Breast epithelium (tissue), 4 donors: Measurements from ENCODE around the gene SDCCAG8. TPM values are rescaled to one million over a fixed set of nuclear protein-coding genes. Genes with fewer than 3 reads are reported as not detected.

Experiments
- DNase-seq, 2 donors: peaks; one replicate each; pipeline ENCODE4 v3.0.0-alpha.2; 2019; ENCODE audit warnings: low spot score in 2 of 2
- H3K27ac ChIP-seq, 2 donors: fragments of 200-600 bp; sonication (generic) in 1 of 2; one replicate each; pipeline ENCODE4 v1.5.1; 2016 to 2019; ENCODE audit warnings: mild to moderate bottlenecking in 1 of 2
- H3K27me3 ChIP-seq, 2 donors: fragments of 200-600 bp; sonication (generic) in 1 of 2; one replicate each; pipeline versions ENCODE4 v1.5.1 to v1.6.0; 2017 to 2019; ENCODE audit warnings: control low read depth in 1 of 2, mild to moderate bottlenecking in 1 of 2
- H3K36me3 ChIP-seq: fragments of 200-600 bp; one replicate; pipeline ENCODE4 v1.5.1; 2019
- H3K4me1 ChIP-seq, 2 donors: fragments of 200-600 bp; sonication (generic); one replicate each; pipeline ENCODE4 v1.5.1; 2016 to 2019; ENCODE audit warnings: control low read depth in 1 of 2
- H3K4me3 ChIP-seq, 3 donors: fragments of 200-600 bp; sonication (generic); 1 replicate in 2 of 3; 2 replicates in 1 of 3; pipeline ENCODE4 v1.5.1; 2016 to 2019; ENCODE audit warnings: mild to moderate bottlenecking in 3 of 3, moderate library complexity in 2 of 3
- H3K9me3 ChIP-seq, 2 donors: fragments of 200-600 bp; sonication (generic) in 1 of 2; one replicate each; pipeline ENCODE4 v1.5.1; 2016 to 2019; ENCODE audit warnings: control low read depth in 1 of 2
- CTCF ChIP-seq, 3 donors: fragments of 450-650 bp; IDR thresholded peaks; one replicate each; pipeline ENCODE4 v1.5.1; 2016 to 2017; ENCODE audit warnings: antibody characterized with exemption in 3 of 3, mild to moderate bottlenecking in 3 of 3, moderate library complexity in 3 of 3
- POLR2A ChIP-seq: fragments of 450-650 bp; IDR thresholded peaks from one replicate; pipeline ENCODE4 v1.6.1; 2016; ENCODE audit warnings: antibody characterized with exemption, mild to moderate bottlenecking, moderate library complexity
- POLR2AphosphoS5 ChIP-seq, 3 donors: sonication (generic); formaldehyde crosslinking; IDR thresholded peaks; one replicate each; pipeline ENCODE4 v1.6.1; 2017; ENCODE audit warnings: antibody characterized with exemption in 3 of 3
- intact Hi-C: fragments of 100-400 bp; cut with DNase I; formaldehyde crosslinking; loops from one replicate; pipeline ENCODE4 v1.15.1; 2023; ENCODE audit warnings: low total_unique reads
- total RNA-seq, 3 donors: library from RNA; depleted of rRNA; stranded (reverse); fragments of >200 nt; gene quantifications; one replicate each; pipeline ENCODE4 v1.1.0, GENCODE V29; 2016

Gene SDCCAG8
- total RNA-seq, 3 donors from 2014 or later = 48.6 to 73.0 (median 62.3) TPM

GRCh38 chr1:243514927-243515326 lies 259.1 kb downstream of the SDCCAG8 start:
- no peak overlapping the region for H3K4me3 ChIP-seq
- peaks cover 4% of the 10 kb centered on the region in 2 donors for H3K9me3 ChIP-seq
- intact Hi-C loops = no loop called here
- H3K36me3 ChIP-seq = no peaks in the 10 kb centered on the region
- H3K27ac ChIP-seq = no peak overlapping the region
- H3K27me3 ChIP-seq = no peaks in the 10 kb centered on the region
- no peaks in the 10 kb centered on the region for H3K4me1 ChIP-seq
- no peak for DNase-seq
- TF ChIP-seq POLR2AphosphoS5 (IDR thresholded peaks at IDR 0.05) = no peak

- no peak for DNase-seq
- intact Hi-C loops = no loop called here
- no peak overlapping the region for H3K4me3 ChIP-seq
- peaks cover 4% of the 10 kb centered on the region in 2 donors for H3K9me3 ChIP-seq
- H3K36me3 ChIP-seq = no peaks in the 10 kb centered on the region
- TF ChIP-seq POLR2A (no peak), POLR2AphosphoS5 (IDR thresholded peaks at IDR 0.05) (no peak), CTCF (IDR thresholded peaks at IDR 0.05) (no peak)
- H3K4me1 ChIP-seq = no peaks in the 10 kb centered on the region
- H3K27me3 ChIP-seq = no peaks in the 10 kb centered on the region
- H3K27ac ChIP-seq = no peak overlapping the region
Measured at GRCh38 chr1:243520831-243521230, 265.0 kb downstream of the SDCCAG8 start.

GRCh38 chr1:243523766-243524165 lies 267.9 kb downstream of the SDCCAG8 start:
- TF ChIP-seq POLR2A (no peak), CTCF (IDR thresholded peaks at IDR 0.05) (no peak), POLR2AphosphoS5 (IDR thresholded peaks at IDR 0.05) (no peak)
- no peaks in the 10 kb centered on the region for H3K9me3 ChIP-seq
- no peak for DNase-seq
- H3K27ac ChIP-seq = no peak overlapping the region
- intact Hi-C loops = no loop called here
- no peaks in the 10 kb centered on the region for H3K36me3 ChIP-seq
- no peak overlapping the region for H3K4me3 ChIP-seq
- H3K4me1 ChIP-seq = no peaks in the 10 kb centered on the region
- no peaks in the 10 kb centered on the region for H3K27me3 ChIP-seq

- Histone ChIP-seq H3K4me3 (no peak overlapping the region), H3K9me3 (no peaks in the 10 kb centered on the region), H3K36me3 (no peaks in the 10 kb centered on the region), H3K4me1 (no peaks in the 10 kb centered on the region), H3K27me3 (no peaks in the 10 kb centered on the region), H3K27ac (no peak overlapping the region)
- TF ChIP-seq CTCF (IDR thresholded peaks at IDR 0.05) (no peak), POLR2AphosphoS5 (IDR thresholded peaks at IDR 0.05) (no peak), POLR2A (no peak)
- no peak for DNase-seq
- intact Hi-C loops = no loop called here
Measured at GRCh38 chr1:243525085-243525487, 269.2 kb downstream of the SDCCAG8 start.

- H3K36me3 ChIP-seq = no peaks in the 10 kb centered on the region
- no peaks in the 10 kb centered on the region for H3K4me1 ChIP-seq
- TF ChIP-seq POLR2AphosphoS5 (IDR thresholded peaks at IDR 0.05) (no peak), CTCF (IDR thresholded peaks at IDR 0.05) (no peak), POLR2A (no peak)
- no peak for DNase-seq
- H3K27me3 ChIP-seq = no peaks in the 10 kb centered on the region
- no peak overlapping the region for H3K27ac ChIP-seq
- no peak overlapping the region for H3K4me3 ChIP-seq
- H3K9me3 ChIP-seq = no peaks in the 10 kb centered on the region
- intact Hi-C loops = no loop called here
Measured at GRCh38 chr1:243526180-243526579, 270.3 kb downstream of the SDCCAG8 start.
